HEK293T (cell line): ENCODE data around the gene INA.
A peak's percentile ranks its signal among the peaks of the same experiment; 100 is the strongest.

Source experiments
- CTCF ChIA-PET: fragments of 350-600 bp; formaldehyde crosslinking; extraction: SDS; loops from one replicate; lab custom pipeline; 2021; ENCODE audit warnings: antibody characterized with exemption, inconsistent platforms; lab: Yijun Ruan, JAX
- POLR2A ChIA-PET: fragments of 350-600 bp; formaldehyde crosslinking; extraction: SDS; loops from one replicate; lab custom pipeline; 2020; ENCODE audit warnings: antibody characterized with exemption, inconsistent platforms; lab: Yijun Ruan, JAX
- DNase-seq: peaks from one replicate; pipeline ENCODE4 v3.0.0; 2012; ENCODE audit warnings: mixed read lengths; ENCODE audit errors: extremely low spot score
- ARNT ChIP-seq: fragments of 450-650 bp; IDR thresholded peaks from 2 replicates; pipeline ENCODE4 v1.6.1; 2017; ENCODE audit warnings: mild to moderate bottlenecking
- BHLHE40 ChIP-seq: fragments of 450-650 bp; IDR thresholded peaks from 2 replicates; pipeline ENCODE4 v1.6.1; 2016; ENCODE audit warnings: mild to moderate bottlenecking, moderate library complexity, borderline replicate concordance
- CTBP1 ChIP-seq: fragments of 450-650 bp; IDR thresholded peaks from 2 replicates; pipeline ENCODE4 v1.6.1; 2016; ENCODE audit warnings: borderline replicate concordance
- ELF4 ChIP-seq: fragments of 450-650 bp; IDR thresholded peaks from 2 replicates; pipeline ENCODE4 v1.6.1; 2017; ENCODE audit warnings: antibody characterized with exemption
- FOXA1 ChIP-seq: fragments of 450-650 bp; IDR thresholded peaks from 2 replicates; pipeline ENCODE4 v1.6.1; 2016; ENCODE audit warnings: mild to moderate bottlenecking
- FOXK2 ChIP-seq: fragments of 450-650 bp; IDR thresholded peaks from 2 replicates; pipeline ENCODE4 v1.6.1; 2016; ENCODE audit warnings: mild to moderate bottlenecking
- FOXM1 ChIP-seq: fragments of 450-650 bp; IDR thresholded peaks from 2 replicates; pipeline ENCODE4 v1.6.1; 2017; ENCODE audit warnings: mild to moderate bottlenecking, borderline replicate concordance
- HDGF ChIP-seq: fragments of 450-650 bp; IDR thresholded peaks from 2 replicates; pipeline ENCODE4 v1.6.1; 2017; ENCODE audit warnings: antibody characterized with exemption, borderline replicate concordance
- L3MBTL2 ChIP-seq: fragments of 450-650 bp; conservative IDR thresholded peaks from 2 replicates; pipeline ENCODE4 v1.6.1; 2016; ENCODE audit warnings: mild to moderate bottlenecking
- LEF1 ChIP-seq: fragments of 450-650 bp; IDR thresholded peaks from 2 replicates; pipeline ENCODE4 v1.6.1; 2017; ENCODE audit warnings: mild to moderate bottlenecking, borderline replicate concordance
- NFRKB ChIP-seq: fragments of 450-650 bp; IDR thresholded peaks from 2 replicates; pipeline ENCODE4 v1.6.1; 2016; ENCODE audit warnings: mild to moderate bottlenecking, moderate library complexity
- PKNOX1 ChIP-seq: fragments of 450-650 bp; IDR thresholded peaks from 2 replicates; pipeline ENCODE4 v1.6.1; 2016
- SP1 ChIP-seq: fragments of 450-650 bp; IDR thresholded peaks from 2 replicates; pipeline ENCODE4 v1.6.1; 2017
- SUZ12 ChIP-seq: fragments of 450-650 bp; IDR thresholded peaks from 2 replicates; pipeline ENCODE4 v1.6.1; 2016; ENCODE audit warnings: mild to moderate bottlenecking
- TARDBP ChIP-seq: fragments of 450-650 bp; IDR thresholded peaks from 2 replicates; pipeline ENCODE4 v1.6.1; 2016
- ZNF384 ChIP-seq: fragments of 450-650 bp; IDR thresholded peaks from 2 replicates; pipeline ENCODE4 v1.6.1; 2016

The INA gene

DNA sequence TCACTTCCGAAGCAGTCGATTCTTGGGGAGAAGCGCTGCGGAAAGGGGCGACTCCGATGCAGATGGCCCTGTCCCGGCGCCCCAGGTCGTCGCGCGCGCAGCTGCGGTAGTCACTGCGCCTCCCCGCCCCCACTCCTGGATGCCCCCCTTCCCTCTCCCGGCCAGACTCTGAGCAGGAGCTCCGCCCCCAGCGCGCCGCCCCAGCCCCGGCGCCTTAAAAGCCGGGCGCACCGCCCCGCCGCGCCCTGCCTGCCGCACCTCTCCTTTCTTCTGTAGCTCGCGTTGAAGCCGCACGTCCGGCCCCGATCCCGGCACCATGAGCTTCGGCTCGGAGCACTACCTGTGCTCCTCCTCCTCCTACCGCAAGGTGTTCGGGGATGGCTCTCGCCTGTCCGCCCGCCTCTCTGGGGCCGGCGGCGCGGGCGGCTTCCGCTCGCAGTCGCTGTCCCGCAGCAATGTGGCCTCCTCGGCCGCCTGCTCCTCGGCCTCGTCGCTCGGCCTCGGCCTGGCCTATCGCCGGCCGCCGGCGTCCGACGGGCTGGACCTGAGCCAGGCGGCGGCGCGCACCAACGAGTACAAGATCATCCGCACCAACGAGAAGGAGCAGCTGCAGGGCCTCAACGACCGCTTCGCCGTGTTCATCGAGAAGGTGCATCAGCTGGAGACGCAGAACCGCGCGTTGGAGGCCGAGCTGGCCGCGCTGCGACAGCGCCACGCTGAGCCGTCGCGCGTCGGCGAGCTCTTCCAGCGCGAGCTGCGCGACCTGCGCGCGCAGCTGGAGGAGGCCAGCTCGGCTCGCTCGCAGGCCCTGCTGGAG is at the start of gene INA:
Gene INA (plus strand): TSS at position 243 of the 817 bp plus-strand sequence. CDS start 74 bp downstream, at position 317.
- CTCF ChIA-PET = interaction anchor here (0.6 kb wide), 1 partner anchor 11 kb away, joined by 3 read pairs; no protein-coding TSS in a partner anchor
- peak; percentile 88 for TF ChIP-seq L3MBTL2
- no peak for TF ChIP-seq FOXA1
- peak; percentile 92 for DNase-seq
- POLR2A ChIA-PET = interaction anchor here (0.6 to 1.7 kb wide), 2 partner anchors 28 to 38 kb away, joined by 3 read pairs; no protein-coding TSS in a partner anchor

- no peak for DNase-seq
- CTCF ChIA-PET = interaction anchor here (1.1 kb wide), 1 partner anchor 17 kb away, joined by 4 read pairs; no protein-coding TSS in a partner anchor
- POLR2A ChIA-PET = interaction anchor here (0.6 kb wide), 1 partner anchor 88 kb away, joined by 3 read pairs; no protein-coding TSS in a partner anchor
- TF ChIP-seq LEF1 = no peak
- TF ChIP-seq ZNF384 = no peak
Observed at GRCh38 chr10:103227416-103227815, 49.5 kb upstream of the INA start.

- TF ChIP-seq FOXM1 = no peak
- no peak for DNase-seq
- ChIA-PET CTCF (interaction anchor here (0.9 kb wide), 1 partner anchor 14 kb away, joined by 11 read pairs; no protein-coding TSS in a partner anchor), POLR2A (no interaction called here)
Observed at GRCh38 chr10:103231047-103231551, 45.8 kb upstream of the INA start.

- TF ChIP-seq TARDBP (no peak), FOXM1 (no peak), FOXK2 (no peak), NFRKB (no peak), ZNF384 (no peak), CTBP1 (no peak), PKNOX1 (no peak), HDGF (no peak), L3MBTL2 (no peak), BHLHE40 (no peak), SP1 (no peak), LEF1 (no peak), ARNT (no peak), ELF4 (no peak), FOXA1 (no peak), SUZ12 (no peak)
- DNase-seq = no peak
- POLR2A ChIA-PET = no interaction called here
- CTCF ChIA-PET = no interaction called here
Observed at GRCh38 chr10:103232131-103232673, 44.7 kb upstream of the INA start.

DNA sequence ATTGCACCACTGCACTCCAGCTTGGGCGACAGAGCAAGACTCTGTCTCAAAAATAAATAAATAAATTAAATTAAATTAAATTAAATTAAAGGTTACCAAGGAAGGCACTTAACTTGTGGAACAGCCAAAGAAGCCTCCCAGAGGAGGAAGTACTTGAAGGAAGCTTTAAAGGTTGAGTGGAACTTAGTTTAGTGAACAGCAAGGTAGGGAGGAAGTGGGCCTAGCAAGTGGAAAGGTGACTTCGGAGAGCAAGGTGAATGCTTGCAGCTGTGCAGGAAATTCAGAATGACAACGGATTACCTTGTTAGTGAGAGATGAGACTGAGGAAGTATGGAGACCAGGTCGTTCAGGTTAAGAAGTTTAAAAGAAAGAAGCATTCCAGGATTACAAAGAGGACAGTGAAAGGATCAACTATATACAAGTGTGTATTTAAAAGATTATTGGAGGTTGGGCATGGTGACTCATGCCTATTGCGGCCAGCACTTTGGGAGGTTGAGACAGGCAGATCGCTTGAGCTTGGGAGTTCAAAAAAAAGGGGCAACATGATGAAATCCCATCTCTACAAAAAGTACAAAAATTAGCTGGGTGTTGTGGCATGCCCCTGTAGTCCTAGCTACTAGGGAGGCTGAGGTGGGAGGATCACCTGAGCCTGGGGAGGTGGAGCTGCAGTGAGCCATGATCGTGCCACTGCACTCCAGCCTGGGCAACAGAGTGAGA is 44.0 kb upstream of the INA start:
- ChIA-PET POLR2A (no interaction called here), CTCF (no interaction called here)
- no peak for DNase-seq
- TF ChIP-seq ELF4 = no peak

DNA sequence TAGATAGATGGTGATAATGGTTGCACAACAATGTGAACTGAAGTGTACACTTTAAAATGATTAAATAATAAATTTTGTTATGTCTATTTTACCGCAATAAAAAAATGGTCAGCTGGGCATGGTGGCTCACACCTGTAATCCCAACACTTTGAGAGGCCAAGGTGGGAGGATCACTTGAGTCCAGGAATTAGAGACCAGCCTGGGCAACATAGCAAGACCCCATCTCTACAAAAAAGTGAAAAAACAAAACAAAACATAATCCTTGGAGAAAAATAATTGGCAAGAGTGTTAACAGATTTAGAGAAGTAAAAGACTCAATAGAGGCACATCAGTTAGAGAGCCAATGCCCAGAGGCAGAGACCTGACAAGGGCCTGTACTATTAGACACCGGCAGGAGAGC is 41.2 kb upstream of the INA start:
- TF ChIP-seq L3MBTL2 (no peak), LEF1 (no peak), FOXM1 (no peak), ARNT (no peak), ELF4 (no peak), SUZ12 (no peak), FOXA1 (no peak), SP1 (no peak), TARDBP (no peak), BHLHE40 (no peak), CTBP1 (no peak)
- POLR2A ChIA-PET = no interaction called here
- CTCF ChIA-PET = interaction anchor here (1.4 kb wide), 1 partner anchor 9 kb away, joined by 3 read pairs; the partner anchor contains the start of gene RPEL1

GRCh38 chr10:103238506-103239252 is 38.3 kb upstream of the INA start:
- DNase-seq = peak; percentile 36
- TF ChIP-seq TARDBP = no peak
- TF ChIP-seq PKNOX1 = no peak
- TF ChIP-seq ZNF384 = no peak
- TF ChIP-seq SP1 = no peak
- TF ChIP-seq ELF4 = no peak
- TF ChIP-seq SUZ12 = no peak
- TF ChIP-seq ARNT = no peak
- TF ChIP-seq FOXM1 = no peak
- no peak for TF ChIP-seq BHLHE40
- no peak for TF ChIP-seq FOXA1
- TF ChIP-seq CTBP1 = no peak
- TF ChIP-seq LEF1 = no peak
- no peak for TF ChIP-seq HDGF
- TF ChIP-seq FOXK2 = no peak
- POLR2A ChIA-PET = interaction anchor here (0.6 kb wide), 1 partner anchor 79 kb away, joined by 3 read pairs; no protein-coding TSS in a partner anchor
- CTCF ChIA-PET = interaction anchor here (0.6 to 1.6 kb wide), 8 partner anchors 10 to 321 kb away, joined by 3 to 6 read pairs (median 3); partner anchors contain the start of gene CNNM2

More for the DNA sequence above, 41.2 kb upstream of the INA start:
- DNase-seq = no peak
